Sigmoid colon (tissue), 4 donors: Measurements from ENCODE around the gene KCP.

ENCODE experiments used
- EP300 ChIP-seq, 4 donors: sonication (generic); formaldehyde crosslinking; IDR thresholded peaks; one replicate each; pipeline ENCODE4 v1.6.1; 2017; ENCODE audit warnings: antibody characterized with exemption in 4 of 4
- POLR2AphosphoS5 ChIP-seq, 4 donors: sonication (generic); formaldehyde crosslinking; IDR thresholded peaks; one replicate each; pipeline ENCODE4 v1.6.1; 2017; ENCODE audit warnings: antibody characterized with exemption in 4 of 4
- TF ChIP-seq, protein P1 (sequence below), 4 experiments: fragments of 450-650 bp in 3 of 4; fragments of 200-600 bp in 1 of 4; IDR thresholded peaks; one replicate each; pipeline ENCODE4 v1.5.1; 2016 to 2019; ENCODE audit warnings: antibody characterized with exemption in 4 of 4, mild to moderate bottlenecking in 3 of 4, moderate library complexity in 2 of 4

- no peak for TF ChIP-seq POLR2AphosphoS5 (IDR thresholded peaks at IDR 0.05)
- TF ChIP-seq, protein P1, sequence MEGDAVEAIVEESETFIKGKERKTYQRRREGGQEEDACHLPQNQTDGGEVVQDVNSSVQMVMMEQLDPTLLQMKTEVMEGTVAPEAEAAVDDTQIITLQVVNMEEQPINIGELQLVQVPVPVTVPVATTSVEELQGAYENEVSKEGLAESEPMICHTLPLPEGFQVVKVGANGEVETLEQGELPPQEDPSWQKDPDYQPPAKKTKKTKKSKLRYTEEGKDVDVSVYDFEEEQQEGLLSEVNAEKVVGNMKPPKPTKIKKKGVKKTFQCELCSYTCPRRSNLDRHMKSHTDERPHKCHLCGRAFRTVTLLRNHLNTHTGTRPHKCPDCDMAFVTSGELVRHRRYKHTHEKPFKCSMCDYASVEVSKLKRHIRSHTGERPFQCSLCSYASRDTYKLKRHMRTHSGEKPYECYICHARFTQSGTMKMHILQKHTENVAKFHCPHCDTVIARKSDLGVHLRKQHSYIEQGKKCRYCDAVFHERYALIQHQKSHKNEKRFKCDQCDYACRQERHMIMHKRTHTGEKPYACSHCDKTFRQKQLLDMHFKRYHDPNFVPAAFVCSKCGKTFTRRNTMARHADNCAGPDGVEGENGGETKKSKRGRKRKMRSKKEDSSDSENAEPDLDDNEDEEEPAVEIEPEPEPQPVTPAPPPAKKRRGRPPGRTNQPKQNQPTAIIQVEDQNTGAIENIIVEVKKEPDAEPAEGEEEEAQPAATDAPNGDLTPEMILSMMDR (IDR thresholded peaks at IDR 0.05) = no peak
- no peak for TF ChIP-seq EP300 (IDR thresholded peaks at IDR 0.05)
These were observed 37.9 kb upstream of the KCP start for GRCh38 chr7:128948312-128948973.
